ENCODE data around the gene ARL15.

The ARL15 gene

DNA sequence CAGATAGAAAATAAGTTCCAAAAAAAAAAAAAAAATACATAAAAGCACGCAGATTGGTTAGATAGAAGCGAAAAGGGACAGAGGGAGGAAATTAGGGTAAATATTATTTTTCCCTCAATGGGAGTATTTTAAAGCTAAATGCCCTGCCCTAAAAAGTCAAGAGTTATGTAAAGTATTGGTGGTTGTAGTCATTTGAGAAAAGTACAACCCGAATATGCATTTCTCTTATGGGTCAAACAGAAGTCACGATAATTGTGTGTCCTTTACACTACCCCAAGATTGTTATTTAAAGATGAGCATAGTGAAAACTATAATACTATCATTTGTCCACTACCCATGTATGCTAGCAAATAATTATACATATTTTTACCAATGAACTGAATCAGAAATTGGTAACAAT, 381.2 kb downstream of the ARL15 start:
- in situ Hi-C loops (cut with HindIII; ENCODE audit: low pct_ligation_motif_present, low sequenced_read_pairs): no loop called here
- H3K4me3 ChIP-seq (ENCODE audit: low read depth, low read length): no peak overlapping the region
- no peak overlapping the region for H3K27ac ChIP-seq
- no peak for DNase-seq
- TF ChIP-seq, protein P1, sequence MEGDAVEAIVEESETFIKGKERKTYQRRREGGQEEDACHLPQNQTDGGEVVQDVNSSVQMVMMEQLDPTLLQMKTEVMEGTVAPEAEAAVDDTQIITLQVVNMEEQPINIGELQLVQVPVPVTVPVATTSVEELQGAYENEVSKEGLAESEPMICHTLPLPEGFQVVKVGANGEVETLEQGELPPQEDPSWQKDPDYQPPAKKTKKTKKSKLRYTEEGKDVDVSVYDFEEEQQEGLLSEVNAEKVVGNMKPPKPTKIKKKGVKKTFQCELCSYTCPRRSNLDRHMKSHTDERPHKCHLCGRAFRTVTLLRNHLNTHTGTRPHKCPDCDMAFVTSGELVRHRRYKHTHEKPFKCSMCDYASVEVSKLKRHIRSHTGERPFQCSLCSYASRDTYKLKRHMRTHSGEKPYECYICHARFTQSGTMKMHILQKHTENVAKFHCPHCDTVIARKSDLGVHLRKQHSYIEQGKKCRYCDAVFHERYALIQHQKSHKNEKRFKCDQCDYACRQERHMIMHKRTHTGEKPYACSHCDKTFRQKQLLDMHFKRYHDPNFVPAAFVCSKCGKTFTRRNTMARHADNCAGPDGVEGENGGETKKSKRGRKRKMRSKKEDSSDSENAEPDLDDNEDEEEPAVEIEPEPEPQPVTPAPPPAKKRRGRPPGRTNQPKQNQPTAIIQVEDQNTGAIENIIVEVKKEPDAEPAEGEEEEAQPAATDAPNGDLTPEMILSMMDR (IDR thresholded peaks at IDR 0.05; ENCODE audit: low read depth, low read length, missing control alignments): no peak
- no peaks in the 10 kb centered on the region for H3K27me3 ChIP-seq (replicated peaks)
- H3K36me3 ChIP-seq (replicated peaks): no peaks in the 10 kb centered on the region

DNA sequence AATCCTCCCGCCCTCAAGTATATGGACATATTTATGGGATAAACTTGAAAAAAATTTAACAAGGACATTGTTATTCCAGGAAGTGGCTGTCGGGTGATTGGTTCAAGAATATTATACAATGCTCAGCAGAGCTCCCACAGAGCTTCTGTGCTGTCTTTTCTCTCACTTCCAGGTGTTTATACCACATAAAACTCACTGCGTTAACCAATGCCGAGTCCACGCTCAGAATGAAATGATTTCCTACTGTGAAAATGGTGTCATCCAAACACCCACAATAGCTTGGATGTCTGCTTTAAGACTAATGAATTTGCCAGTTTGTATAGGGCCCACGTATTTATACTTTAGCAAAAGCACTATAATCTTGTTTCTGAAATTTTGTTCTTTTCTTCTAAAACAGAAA, 381.7 kb downstream of the ARL15 start:
- TF ChIP-seq, protein P1 (IDR thresholded peaks at IDR 0.05; ENCODE audit: low read depth, low read length, missing control alignments): no peak
- no peak for DNase-seq
- Histone ChIP-seq H3K36me3 (replicated peaks) (no peaks in the 10 kb centered on the region), H3K27me3 (replicated peaks) (no peaks in the 10 kb centered on the region), H3K4me3 (ENCODE audit: low read depth, low read length) (no peak overlapping the region), H3K27ac (no peak overlapping the region)
- in situ Hi-C loops (cut with HindIII; ENCODE audit: low pct_ligation_motif_present, low sequenced_read_pairs): no loop called here

DNA sequence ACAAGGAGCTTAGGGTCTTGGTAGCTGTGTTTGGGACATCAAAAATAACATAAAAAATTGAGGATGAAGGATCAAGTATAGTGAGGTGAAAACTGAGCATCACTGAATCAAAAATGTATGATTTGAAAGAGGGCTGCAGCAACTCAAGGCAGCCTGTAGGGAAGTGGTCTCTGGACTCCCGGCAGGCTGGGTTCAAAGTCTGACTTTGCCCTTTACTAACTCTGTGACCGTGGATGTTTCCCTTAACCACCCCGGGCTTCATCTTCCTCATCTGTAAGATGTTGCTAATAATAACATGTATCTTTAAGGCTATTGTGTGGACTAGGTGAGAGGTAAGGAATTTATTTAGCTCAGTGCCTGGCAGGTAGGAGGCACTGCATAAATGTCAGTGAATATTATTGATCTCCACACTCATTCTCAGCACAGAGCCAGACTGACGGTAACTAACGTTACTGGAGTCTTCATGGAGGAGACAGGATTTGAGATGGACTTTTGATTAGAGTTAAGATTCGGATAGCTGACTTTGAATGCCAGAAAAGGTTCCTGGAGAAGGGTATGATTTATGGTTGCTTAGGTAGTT, 382.6 kb downstream of the ARL15 start:
- Histone ChIP-seq H3K27ac (no peak overlapping the region), H3K36me3 (replicated peaks) (no peaks in the 10 kb centered on the region), H3K27me3 (replicated peaks) (no peaks in the 10 kb centered on the region), H3K4me3 (ENCODE audit: low read depth, low read length) (no peak overlapping the region)
- DNase-seq: no peak
- in situ Hi-C loops (cut with HindIII; ENCODE audit: low pct_ligation_motif_present, low sequenced_read_pairs): no loop called here
- TF ChIP-seq, protein P1 (IDR thresholded peaks at IDR 0.05; ENCODE audit: low read depth, low read length, missing control alignments): no peak

DNA sequence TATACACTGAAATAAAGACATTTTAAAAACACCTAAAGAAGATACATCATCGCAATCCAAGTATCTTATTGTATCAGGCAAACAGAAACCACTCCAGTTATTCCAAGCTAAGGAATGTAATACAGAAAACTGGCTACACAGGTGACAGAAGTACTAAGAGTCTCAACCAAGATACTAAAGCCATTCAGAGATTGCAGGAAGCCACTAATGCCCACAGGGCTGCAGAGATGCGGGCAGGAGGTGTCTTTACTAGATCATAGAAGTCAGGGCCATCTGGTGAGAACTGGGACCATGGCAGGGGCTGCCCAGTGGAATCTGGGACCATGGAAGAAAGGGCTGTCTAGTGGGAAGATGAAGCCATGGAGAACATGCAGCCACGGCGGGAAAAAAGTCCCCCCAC, 384.3 kb downstream of the ARL15 start:
- H3K4me3 ChIP-seq (ENCODE audit: low read depth, low read length): no peak overlapping the region
- no peak overlapping the region for H3K27ac ChIP-seq
- DNase-seq: no peak
- TF ChIP-seq, protein P1 (IDR thresholded peaks at IDR 0.05; ENCODE audit: low read depth, low read length, missing control alignments): no peak
- no peaks in the 10 kb centered on the region for H3K27me3 ChIP-seq (replicated peaks)
- H3K36me3 ChIP-seq (replicated peaks): no peaks in the 10 kb centered on the region
- in situ Hi-C loops (cut with HindIII; ENCODE audit: low pct_ligation_motif_present, low sequenced_read_pairs): no loop called here

DNA sequence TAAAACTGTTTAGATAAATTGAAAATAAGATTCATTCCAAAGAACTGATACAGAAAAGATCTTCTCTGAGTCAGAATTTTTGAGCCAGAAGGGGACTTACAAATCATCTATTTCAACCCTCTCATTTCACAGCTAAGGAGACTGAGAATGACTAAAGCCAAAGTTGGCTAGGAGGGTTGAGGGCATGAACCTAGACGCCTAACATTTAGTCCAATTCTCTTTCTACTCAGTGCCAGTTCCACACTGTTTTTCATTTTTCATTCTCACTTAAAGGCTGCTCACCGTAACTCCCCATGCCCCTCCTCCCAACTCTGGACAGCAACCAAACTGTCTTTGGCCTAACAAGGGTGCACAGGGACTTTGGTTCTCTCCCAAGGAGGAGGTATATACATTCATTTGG, 386.0 kb downstream of the ARL15 start:
- TF ChIP-seq, protein P1 (IDR thresholded peaks at IDR 0.05; ENCODE audit: low read depth, low read length, missing control alignments): no peak
- DNase-seq: no peak
- in situ Hi-C loops (cut with HindIII; ENCODE audit: low pct_ligation_motif_present, low sequenced_read_pairs): no loop called here
- H3K27me3 ChIP-seq (replicated peaks): no peaks in the 10 kb centered on the region
- no peaks in the 10 kb centered on the region for H3K36me3 ChIP-seq (replicated peaks)
- no peak overlapping the region for H3K27ac ChIP-seq
- H3K4me3 ChIP-seq (ENCODE audit: low read depth, low read length): no peak overlapping the region

DNA sequence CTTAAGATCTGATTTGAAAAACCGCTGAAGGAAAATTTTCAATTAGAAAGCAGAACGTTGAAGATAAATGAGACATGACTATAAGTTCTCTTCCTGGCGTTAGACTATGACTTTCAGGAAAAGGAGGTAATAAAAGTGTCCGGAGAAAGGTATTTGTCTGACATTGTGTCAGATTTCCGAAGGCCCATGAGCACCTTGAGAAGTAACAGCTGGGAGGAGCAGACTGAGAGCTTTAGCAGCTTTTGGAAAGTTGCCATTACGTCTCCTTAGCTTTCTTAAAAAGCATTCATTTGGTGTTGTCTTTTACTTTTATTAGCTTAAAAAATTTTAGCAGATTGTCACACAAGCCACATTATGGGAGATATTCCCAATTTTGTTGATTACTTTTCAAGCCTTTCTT, 386.4 kb downstream of the ARL15 start:
- TF ChIP-seq, protein P1 (IDR thresholded peaks at IDR 0.05; ENCODE audit: low read depth, low read length, missing control alignments): no peak
- in situ Hi-C loops (cut with HindIII; ENCODE audit: low pct_ligation_motif_present, low sequenced_read_pairs): no loop called here

More for the DNA sequence above, 386.4 kb downstream of the ARL15 start:
- H3K27me3 ChIP-seq (replicated peaks): no peaks in the 10 kb centered on the region
- no peak for DNase-seq
- no peak overlapping the region for H3K4me3 ChIP-seq (ENCODE audit: low read depth, low read length)
- H3K27ac ChIP-seq: no peak overlapping the region
- no peaks in the 10 kb centered on the region for H3K36me3 ChIP-seq (replicated peaks)

Measured in brain microvascular endothelial cell (primary cell).